GM12891 (cell line): Measurements from ENCODE around the gene PRKAR1B.

Experiments used
- POLR2A ChIP-seq: IDR thresholded peaks from 2 replicates; pipeline ENCODE4 v1.6.1; 2011; ENCODE audit warnings: low read depth, low read length, control low read depth
- POLR2AphosphoS5 ChIP-seq: IDR thresholded peaks from 2 replicates; pipeline ENCODE4 v1.6.1; 2011; ENCODE audit warnings: low read depth, low read length, control low read depth
- SPI1 ChIP-seq: IDR thresholded peaks from 2 replicates; pipeline ENCODE4 v1.6.1; 2011; ENCODE audit warnings: low read depth, low read length, control low read depth
- TAF1 ChIP-seq: IDR thresholded peaks from 2 replicates; pipeline ENCODE4 v1.6.1; 2011; ENCODE audit warnings: low read depth, low read length, control low read depth

DNA sequence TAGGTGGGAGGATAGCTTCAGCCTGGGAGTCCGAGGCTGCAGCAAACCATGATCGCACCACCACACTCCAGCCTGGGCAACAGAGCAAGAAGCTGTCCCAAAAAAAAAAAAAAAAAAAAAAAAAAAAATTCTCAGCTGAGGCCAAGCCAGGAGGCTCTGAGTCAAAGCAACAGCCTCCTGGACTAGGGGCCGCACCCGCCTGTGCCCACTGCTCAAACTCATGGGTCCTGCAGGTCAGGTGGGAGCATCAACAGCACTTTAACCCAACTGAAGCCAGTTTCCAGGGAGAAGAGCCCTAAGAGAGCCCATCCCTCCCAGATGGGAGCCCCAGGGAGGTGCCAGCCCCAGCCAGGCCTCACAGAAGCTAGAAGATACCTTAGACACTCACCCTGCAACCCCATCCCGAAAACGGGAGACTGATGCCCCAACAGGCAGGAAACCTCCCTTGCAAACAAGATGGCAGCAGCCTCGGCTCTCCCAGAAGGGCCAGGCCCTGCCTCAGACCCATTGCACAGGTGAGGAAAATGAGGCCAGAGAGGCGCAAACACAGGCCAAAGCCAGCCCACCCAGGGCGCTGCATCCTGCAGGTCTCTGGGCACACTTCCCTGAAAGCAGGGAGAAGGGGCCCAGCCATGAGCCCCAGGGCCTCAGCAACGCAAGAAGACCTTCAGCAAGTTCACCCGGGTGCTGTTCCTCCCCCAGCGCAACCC is 218.5 kb downstream of the PRKAR1B start:
- TF ChIP-seq POLR2A (no peak), SPI1 (no peak), POLR2AphosphoS5 (no peak), TAF1 (no peak)
